CD4-positive, alpha-beta T cell treated with Interferon alpha-2 for 1 hour (primary cell): ENCODE data around the gene NAA15.
"Not testable (repeated sequence)": the region's sequence is repeated elsewhere in the genome, so short reads cannot be mapped to it uniquely, and the experiment has no call there.

Source experiments
- DNase-seq, 2 donors: peaks; one replicate each; pipeline ENCODE4 v3.0.0-alpha.2; 2020 to 2022

Gene NAA15

DNA sequence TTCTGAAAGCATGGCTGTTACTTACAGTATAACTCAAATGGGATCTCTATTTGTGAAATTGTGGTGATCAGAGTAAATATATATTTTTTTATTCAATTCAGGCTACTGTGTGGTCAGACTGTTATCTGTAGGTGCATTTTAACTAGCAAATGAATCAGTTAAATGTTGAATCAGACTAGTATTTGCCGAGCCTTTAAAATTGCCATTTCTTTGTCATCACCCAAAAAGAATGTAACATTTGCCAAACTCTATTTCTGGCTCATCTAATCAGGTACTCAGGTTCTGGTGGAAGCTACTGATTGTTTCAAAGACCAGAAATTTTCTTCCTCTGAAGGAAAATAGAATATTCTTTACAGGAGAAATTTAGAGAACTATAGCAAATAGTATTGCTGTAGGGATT is 1.8 kb upstream of the NAA15 start:
- no peak for DNase-seq

DNA sequence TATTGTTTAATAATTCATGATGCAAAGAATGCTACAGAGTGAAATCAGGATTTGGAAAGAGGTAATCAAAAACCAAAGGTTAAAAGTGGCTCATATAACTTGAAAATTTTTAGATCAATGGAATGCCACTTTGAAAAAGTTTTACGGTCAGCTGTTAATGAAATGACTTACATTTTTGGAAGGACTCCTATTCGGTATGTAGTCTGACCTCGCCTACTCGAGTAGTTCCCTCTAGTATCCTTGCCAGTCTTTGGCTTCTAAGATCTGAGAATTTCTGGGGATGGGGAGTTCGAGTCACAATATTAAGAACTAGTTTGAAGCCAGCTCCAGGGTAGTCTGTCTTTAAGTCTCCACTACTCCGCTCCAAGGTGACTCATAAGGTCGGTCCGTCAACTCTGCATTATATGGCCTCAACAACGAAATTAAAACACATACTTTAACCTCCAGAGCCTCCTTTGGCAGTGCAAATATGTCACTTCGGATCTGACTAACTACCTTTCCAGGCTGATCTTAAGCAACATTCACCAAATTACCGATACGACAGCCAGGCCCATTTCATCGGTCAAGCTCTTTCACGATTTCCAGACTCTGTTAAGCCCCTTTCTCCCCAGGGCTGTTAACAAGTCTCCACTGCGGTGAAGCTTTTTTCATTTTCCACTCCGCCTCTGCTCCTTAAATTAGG is 733 bp upstream of the NAA15 start:
- peak in 1 of 2 donors; percentile 34 for DNase-seq

GRCh38 chr4:139301821-139302611 is 711 bp downstream of the NAA15 start, which contains the start of gene NDUFC1:
Gene NDUFC1, minus strand, starts transcription at chr4:139302477. Its CDS starts 6,679 bp downstream, at chr4:139295798.
- peak; percentile 62 to 77 for DNase-seq

- no peak for DNase-seq
These were observed 3.6 kb downstream of the NAA15 start for GRCh38 chr4:139304920-139305319.

DNA sequence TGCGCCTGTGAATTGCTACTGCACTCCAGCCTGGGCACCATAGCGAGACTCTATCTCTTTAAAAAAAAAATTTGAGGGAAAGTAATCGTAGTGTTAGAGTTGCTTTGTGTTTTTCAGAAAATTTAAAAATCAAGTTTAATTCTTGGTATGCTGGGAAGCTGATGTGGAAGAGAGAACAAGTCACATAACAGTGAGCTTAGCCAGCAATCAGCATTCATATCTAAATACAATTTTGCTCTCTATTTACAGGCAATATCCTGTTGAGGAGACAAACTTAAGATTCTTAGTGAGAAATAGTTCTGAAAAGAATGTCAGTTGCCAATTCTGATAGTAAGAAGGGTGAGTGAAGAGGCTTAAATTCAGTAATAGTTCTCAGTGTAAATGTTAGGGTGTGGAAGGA is 10.6 kb downstream of the NAA15 start:
- no peak for DNase-seq

- no peak for DNase-seq
These were observed 11.4 kb downstream of the NAA15 start for GRCh38 chr4:139312552-139313332.

GRCh38 chr4:139313414-139313813 is 12.1 kb downstream of the NAA15 start:
- DNase-seq: not testable (repeated sequence)

DNA sequence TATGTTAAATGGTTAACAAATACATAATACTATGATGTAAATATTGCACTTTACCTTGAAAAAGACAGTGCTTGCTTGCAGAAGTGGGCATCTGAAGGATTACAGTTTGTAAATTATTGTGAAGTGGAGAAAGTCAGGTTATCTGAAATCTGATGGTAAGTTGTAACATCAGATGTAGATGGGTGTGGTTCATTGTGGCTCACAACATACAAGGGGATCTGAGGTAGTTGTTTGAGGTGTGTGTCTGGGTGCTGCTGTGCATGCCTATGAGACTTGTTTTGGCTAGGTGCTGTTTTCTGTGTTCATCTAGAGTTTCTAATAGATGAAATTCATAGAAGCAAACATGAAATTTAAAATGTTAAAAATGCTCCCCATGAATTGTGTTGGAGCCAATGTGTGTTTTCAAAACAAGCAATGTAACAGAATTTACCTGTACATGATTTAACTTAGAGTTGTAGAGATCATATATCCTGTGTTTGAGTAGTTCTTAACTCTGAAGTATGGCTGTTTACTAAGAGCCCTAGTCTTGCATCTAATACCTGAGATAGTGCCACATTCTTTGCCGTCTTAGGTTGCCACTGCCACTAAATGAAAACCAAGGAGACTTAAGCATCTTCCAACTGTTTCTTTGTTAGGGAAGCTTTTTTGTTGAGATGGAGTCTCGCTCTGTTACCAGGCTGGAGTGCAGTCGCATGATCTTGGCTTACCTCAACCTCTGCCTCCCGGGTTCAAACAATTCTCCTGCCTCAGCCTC is 12.9 kb downstream of the NAA15 start:
- DNase-seq: peak in 1 of 2 donors; percentile 39

DNA sequence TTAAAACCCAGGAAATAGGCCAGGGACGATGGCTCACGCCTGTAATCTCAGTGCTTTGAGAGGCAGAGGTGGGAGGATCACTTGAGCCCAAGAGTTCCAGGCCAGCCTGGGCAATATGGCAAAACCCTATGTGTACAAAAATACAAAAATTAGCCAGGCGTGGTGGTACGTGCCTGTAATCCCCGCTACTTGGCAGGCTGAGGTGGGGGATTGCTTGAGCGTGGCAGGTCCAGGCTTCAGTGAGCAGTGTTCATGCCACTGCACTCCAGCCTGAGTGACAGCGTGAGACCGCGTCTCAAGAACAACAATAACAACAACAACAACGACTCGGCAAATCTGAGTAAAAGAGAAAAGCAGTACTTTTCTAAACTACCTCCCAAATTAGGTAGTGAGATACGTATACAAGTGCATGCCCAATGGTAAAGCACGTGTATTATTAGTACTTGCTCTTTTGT is 13.9 kb downstream of the NAA15 start:
- DNase-seq: peak in 1 of 2 donors; percentile 13

- DNase-seq: no peak
These were observed 15.4 kb downstream of the NAA15 start for GRCh38 chr4:139316733-139317132.

DNA sequence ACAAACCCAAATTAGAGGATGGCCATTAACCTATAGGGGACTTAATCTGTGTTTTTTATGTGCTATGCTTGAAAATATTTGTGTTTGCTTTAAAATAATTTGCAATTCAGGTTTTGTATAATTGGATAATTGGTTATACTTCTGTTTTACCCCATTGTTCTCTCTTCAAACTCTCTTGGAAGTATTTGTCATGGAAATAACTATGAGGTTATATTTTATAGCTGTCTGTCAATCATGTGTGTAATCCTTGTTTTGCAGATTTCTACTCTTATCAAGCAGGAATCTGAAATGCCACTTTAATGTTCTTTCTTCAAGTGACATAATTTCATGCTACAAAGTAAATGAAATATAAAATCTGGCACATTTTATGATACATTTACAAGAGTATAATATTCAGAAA is 16.3 kb downstream of the NAA15 start:
- no peak for DNase-seq

GRCh38 chr4:139319571-139319970 is 18.3 kb downstream of the NAA15 start:
- no peak for DNase-seq

- DNase-seq: not testable (repeated sequence)
These were observed 20.8 kb downstream of the NAA15 start for GRCh38 chr4:139322070-139322469.

DNA sequence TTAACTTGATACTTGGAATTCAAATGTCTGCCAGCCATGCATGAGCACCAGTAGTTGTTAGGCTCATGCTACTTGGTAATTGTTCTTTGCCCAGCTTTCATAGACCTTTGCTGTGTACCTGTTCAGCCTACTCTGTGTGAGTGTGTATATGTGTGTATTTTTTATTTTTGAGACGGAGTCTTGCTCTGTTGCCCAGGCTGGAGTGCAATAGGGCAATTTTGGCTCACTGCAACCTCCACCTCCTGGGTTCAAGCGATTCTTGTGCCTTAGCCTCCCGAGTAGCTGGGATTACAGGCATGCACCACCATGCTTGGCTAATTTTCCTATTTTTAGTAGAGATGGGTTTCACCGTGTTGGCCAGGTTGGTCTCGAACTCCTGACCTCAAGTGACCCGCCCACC is 21.2 kb downstream of the NAA15 start:
- DNase-seq: not testable (repeated sequence)

- DNase-seq: no peak
These were observed 23.3 kb downstream of the NAA15 start for GRCh38 chr4:139324620-139325019.

- DNase-seq: no peak
These were observed 28.4 kb downstream of the NAA15 start for GRCh38 chr4:139329665-139330200.

- DNase-seq: no peak
These were observed 29.0 kb downstream of the NAA15 start for GRCh38 chr4:139330283-139330682.

- DNase-seq: no peak
These were observed 29.9 kb downstream of the NAA15 start for GRCh38 chr4:139331185-139331584.

- DNase-seq: no peak
These were observed 31.7 kb downstream of the NAA15 start for GRCh38 chr4:139333046-139333445.

DNA sequence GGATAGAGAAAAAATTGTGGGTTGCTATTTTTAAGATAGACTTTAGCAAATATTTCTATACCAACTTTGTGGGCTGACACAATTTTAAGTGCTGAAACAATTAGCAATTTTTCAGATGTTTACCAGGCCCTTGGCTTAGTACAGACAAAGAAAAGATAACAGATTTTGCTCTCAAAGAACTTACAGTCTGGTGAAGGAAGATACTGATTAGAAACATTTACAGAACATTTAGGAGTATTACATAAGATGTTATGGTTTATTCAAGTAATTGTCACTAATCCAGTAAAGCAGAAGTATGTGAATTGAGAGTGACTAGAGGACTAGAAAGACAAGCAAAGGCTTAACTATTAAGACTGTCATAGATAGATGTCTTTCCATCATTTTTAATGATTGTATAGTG is 36.3 kb downstream of the NAA15 start:
- DNase-seq: no peak

GRCh38 chr4:139361301-139361700 is 60.0 kb downstream of the NAA15 start:
- no peak for DNase-seq

DNA sequence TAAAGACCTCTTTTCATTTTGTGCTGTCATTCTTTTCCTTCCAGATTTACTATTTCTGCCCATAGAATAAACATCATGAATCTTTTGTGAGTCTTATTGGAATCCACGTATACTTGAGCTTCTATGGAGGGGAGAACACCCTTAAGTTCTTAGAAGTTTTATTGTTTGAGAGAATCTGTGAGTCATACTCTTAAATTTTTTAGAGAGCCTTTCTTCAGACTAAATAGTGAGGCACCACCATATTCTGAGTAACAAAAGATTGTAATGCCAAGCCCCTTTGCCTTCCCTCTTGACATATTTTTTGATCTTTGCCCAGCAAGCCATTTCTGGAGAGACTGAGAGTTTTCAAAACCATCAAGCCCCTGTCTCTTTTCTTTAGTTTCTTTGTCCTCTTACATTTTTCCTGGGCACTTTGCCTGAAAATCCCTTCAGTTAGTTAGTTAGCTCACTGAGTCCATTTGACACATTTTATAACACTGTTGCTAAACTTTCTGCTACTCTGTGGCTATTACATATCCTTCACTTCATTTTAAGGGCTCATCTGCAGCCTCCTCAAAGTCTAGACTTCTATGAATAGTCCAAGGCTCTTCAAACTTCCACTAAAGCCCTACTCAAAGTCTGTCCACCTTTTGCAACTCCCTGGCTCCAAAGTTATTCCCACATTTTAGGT is 66.3 kb downstream of the NAA15 start:
- DNase-seq: no peak
